NT2/D1 (cell line): ENCODE measurements around the gene SPC24.

ENCODE experiments used
- DNase-seq: peaks from one replicate; pipeline ENCODE4 v3.0.0-alpha.2; 2011; ENCODE audit warnings: low read depth, low spot score
- H3K27me3 ChIP-seq: 2 replicates; pipeline ENCODE4 v1.6.0; 2011; ENCODE audit warnings: mild to moderate bottlenecking; ENCODE audit not compliant: insufficient read length, insufficient read depth
- H3K36me3 ChIP-seq: 2 replicates; pipeline ENCODE4 v1.6.1; 2011; ENCODE audit warnings: mild to moderate bottlenecking, low read length, mixed read lengths; ENCODE audit not compliant: insufficient read depth, insufficient read length
- H3K4me1 ChIP-seq: 2 replicates; pipeline ENCODE4 v1.5.1; 2011; ENCODE audit not compliant: insufficient read depth, insufficient read length
- H3K4me3 ChIP-seq: 2 replicates; pipeline ENCODE4 v1.5.1; 2011; ENCODE audit warnings: low read depth; ENCODE audit not compliant: insufficient read length
- H3K9ac ChIP-seq: 2 replicates; pipeline ENCODE4 v1.6.0; 2011; ENCODE audit warnings: low read depth; ENCODE audit not compliant: insufficient read length
- H3K9me3 ChIP-seq: 2 replicates; pipeline ENCODE4 v1.5.1; 2011; ENCODE audit warnings: mild to moderate bottlenecking, low read length; ENCODE audit not compliant: insufficient read depth
- SUZ12 ChIP-seq: IDR thresholded peaks from 2 replicates; pipeline ENCODE4 v1.6.1; 2011; ENCODE audit not compliant: insufficient read length, insufficient read depth; ENCODE audit errors: extremely low read depth
- YY1 ChIP-seq: IDR thresholded peaks from 2 replicates; pipeline ENCODE4 v1.6.1; 2011; ENCODE audit not compliant: insufficient read length, insufficient read depth
- ZNF274 ChIP-seq: IDR thresholded peaks from 2 replicates; pipeline ENCODE4 v1.6.1; 2011; ENCODE audit warnings: mild to moderate bottlenecking, low read depth, low read length

Gene SPC24

GRCh38 chr19:11196406-11197287 is 41.1 kb upstream of the SPC24 start:
- Histone ChIP-seq H3K9ac (peak overlapping the region; percentile 85), H3K4me3 (peak overlapping the region; percentile 65), H3K4me1 (peaks cover 10% of the 10 kb centered on the region), H3K9me3 (no peaks in the 10 kb centered on the region), H3K27me3 (no peaks in the 10 kb centered on the region), H3K36me3 (peaks cover 53% of the 10 kb centered on the region)
- DNase-seq, result no peak
- TF ChIP-seq SUZ12, result no peak

- no peak for DNase-seq
- Histone ChIP-seq H3K36me3 (peaks cover 47% of the 10 kb centered on the region), H3K4me3 (no peak overlapping the region), H3K27me3 (no peaks in the 10 kb centered on the region), H3K9ac (no peak overlapping the region), H3K4me1 (peaks cover 12% of the 10 kb centered on the region), H3K9me3 (no peaks in the 10 kb centered on the region)
- TF ChIP-seq SUZ12 (no peak), ZNF274 (no peak), YY1 (no peak)
Measured at GRCh38 chr19:11195681-11196080, 40.1 kb upstream of the SPC24 start.

GRCh38 chr19:11194656-11195558 is 39.3 kb upstream of the SPC24 start:
- peak overlapping the region; percentile 68 for H3K9ac ChIP-seq
- peaks cover 12% of the 10 kb centered on the region for H3K4me1 ChIP-seq

GRCh38 chr19:11194173-11194572 is 38.6 kb upstream of the SPC24 start:
- TF ChIP-seq ZNF274 (no peak), SUZ12 (no peak), YY1 (no peak)
- Histone ChIP-seq H3K9ac (no peak overlapping the region), H3K9me3 (no peaks in the 10 kb centered on the region), H3K4me3 (no peak overlapping the region), H3K4me1 (peaks cover 16% of the 10 kb centered on the region), H3K27me3 (no peaks in the 10 kb centered on the region), H3K36me3 (peaks cover 43% of the 10 kb centered on the region)
- DNase-seq, result no peak

More at GRCh38 chr19:11194656-11195558, 39.3 kb upstream of the SPC24 start:
- H3K9me3 ChIP-seq, result no peaks in the 10 kb centered on the region
- no peak overlapping the region for H3K4me3 ChIP-seq
- no peaks in the 10 kb centered on the region for H3K27me3 ChIP-seq
- DNase-seq, result no peak
- TF ChIP-seq ZNF274 (no peak), YY1 (no peak), SUZ12 (no peak)
- peaks cover 46% of the 10 kb centered on the region for H3K36me3 ChIP-seq

- peaks cover 52% of the 10 kb centered on the region for H3K36me3 ChIP-seq
- peaks cover 16% of the 10 kb centered on the region for H3K4me1 ChIP-seq
- H3K9me3 ChIP-seq, result no peaks in the 10 kb centered on the region
- H3K4me3 ChIP-seq, result no peak overlapping the region
- peak overlapping the region; percentile 56 for H3K9ac ChIP-seq
- TF ChIP-seq SUZ12 (no peak), ZNF274 (no peak), YY1 (no peak)
- no peaks in the 10 kb centered on the region for H3K27me3 ChIP-seq
- DNase-seq, result no peak
Measured at GRCh38 chr19:11192957-11193939, 37.7 kb upstream of the SPC24 start.

- Histone ChIP-seq H3K9me3 (no peaks in the 10 kb centered on the region), H3K4me3 (no peak overlapping the region), H3K9ac (no peak overlapping the region), H3K4me1 (peaks cover 16% of the 10 kb centered on the region), H3K27me3 (no peaks in the 10 kb centered on the region), H3K36me3 (peaks cover 61% of the 10 kb centered on the region)
- DNase-seq, result no peak
- TF ChIP-seq SUZ12 (no peak), YY1 (no peak), ZNF274 (no peak)
Measured at GRCh38 chr19:11191934-11192333, 36.4 kb upstream of the SPC24 start.
